ENCODE data around the gene MARK1. TPM values are rescaled to one million over a fixed set of nuclear protein-coding genes. Genes with fewer than 3 reads are reported as not detected.
A peak's percentile ranks its signal among the peaks of the same experiment; 100 is the strongest.

Gene MARK1
- total RNA-seq, 4 donors from 2014 or later = 2.2 to 5.3 (median 3.7) TPM

DNA sequence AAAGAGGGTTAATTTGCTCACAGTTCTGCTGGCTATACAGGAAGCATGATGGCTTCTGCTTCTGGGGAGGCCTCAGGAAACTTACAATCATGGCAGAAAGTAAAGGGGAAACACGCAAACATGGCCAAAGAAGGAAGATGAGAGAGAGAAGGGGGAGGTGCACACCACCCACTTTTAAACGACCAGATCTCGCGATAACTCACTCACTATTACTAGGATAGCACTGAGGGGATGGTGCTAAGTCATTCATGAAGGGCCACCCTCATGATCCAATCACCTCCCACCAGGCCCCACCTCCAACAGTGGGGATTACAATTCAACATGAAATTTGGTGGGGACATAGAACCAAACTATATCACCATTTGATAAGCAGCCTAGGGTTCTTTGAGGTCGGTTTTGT, 159.9 kb downstream of the MARK1 start:
- no peak for DNase-seq (ENCODE audit: low spot score in 2 of 2)
- TF ChIP-seq POLR2A (IDR thresholded peaks at IDR 0.05) = no peak
- TF ChIP-seq CTCF (IDR thresholded peaks at IDR 0.05) = no peak
- 85 to 87% methylated on average over 5 of the region's 5 CpGs for WGBS, 2 donors
- intact Hi-C loops (cut with DNase I; ENCODE audit: low total_unique reads) = no loop called here
- no peak overlapping the region for H3K4me3 ChIP-seq (ENCODE audit: low read depth, poor library complexity, severe bottlenecking)

GRCh38 chr1:220689666-220690065, 161.7 kb downstream of the MARK1 start:
- 34% methylated on average over 14 of the region's 14 CpGs for WGBS, 2 donors
- TF ChIP-seq CTCF (IDR thresholded peaks at IDR 0.05) (no peak), POLR2A (IDR thresholded peaks at IDR 0.05) (no peak)
- no peak for DNase-seq (ENCODE audit: low spot score in 2 of 2)
- intact Hi-C loops (cut with DNase I; ENCODE audit: low total_unique reads) = no loop called here
- no peak overlapping the region for H3K4me3 ChIP-seq (ENCODE audit: low read depth, poor library complexity, severe bottlenecking)

- peak within 1 kb of the TSS; percentile 55 for H3K4me3 ChIP-seq (ENCODE audit: low read depth, poor library complexity, severe bottlenecking)
- intact Hi-C loops (cut with DNase I; ENCODE audit: low total_unique reads) = no loop called here
- 3 to 6% methylated on average over 45 to 81 of the region's 96 CpGs for WGBS, 2 donors
- DNase-seq (ENCODE audit: low spot score in 2 of 2) = peak; percentile 31 to 95
- TF ChIP-seq POLR2A (IDR thresholded peaks at IDR 0.05) = no peak
These were observed 162.5 kb downstream of the MARK1 start, which contains the start of gene C1orf115 for GRCh38 chr1:220690140-220691052. Gene C1orf115, plus strand, starts transcription at chr1:220690363. Its CDS starts 40 bp downstream, at chr1:220690403.

- DNase-seq (ENCODE audit: low spot score in 2 of 2) = no peak
- intact Hi-C loops (cut with DNase I; ENCODE audit: low total_unique reads) = no loop called here
- 45 to 61% methylated on average over 14 of the region's 14 CpGs for WGBS, 2 donors
- H3K4me3 ChIP-seq (ENCODE audit: low read depth, poor library complexity, severe bottlenecking) = no peak overlapping the region
- TF ChIP-seq POLR2A (IDR thresholded peaks at IDR 0.05) = no peak
- no peak for TF ChIP-seq CTCF (IDR thresholded peaks at IDR 0.05)
These were observed 163.2 kb downstream of the MARK1 start for GRCh38 chr1:220691053-220691684.

- intact Hi-C loops (cut with DNase I; ENCODE audit: low total_unique reads) = no loop called here
- WGBS, 2 donors = 75 to 76% methylated on average over 8 of the region's 8 CpGs
- no peak overlapping the region for H3K4me3 ChIP-seq (ENCODE audit: low read depth, poor library complexity, severe bottlenecking)
- DNase-seq (ENCODE audit: low spot score in 2 of 2) = no peak
- TF ChIP-seq POLR2A (IDR thresholded peaks at IDR 0.05) = no peak
- no peak for TF ChIP-seq CTCF (IDR thresholded peaks at IDR 0.05)
These were observed 164.7 kb downstream of the MARK1 start for GRCh38 chr1:220692436-220693228.
